GM21390 (cell line): ENCODE measurements around the gene FARS2.
A peak's percentile ranks its signal among the peaks of the same experiment; 100 is the strongest.

Source experiments
- ATAC-seq: cut with Tn5 transposase; IDR thresholded peaks from one replicate; pipeline ENCODE4 v1.9.1; 2021; ENCODE audit not compliant: unreplicated experiment

Gene FARS2

DNA sequence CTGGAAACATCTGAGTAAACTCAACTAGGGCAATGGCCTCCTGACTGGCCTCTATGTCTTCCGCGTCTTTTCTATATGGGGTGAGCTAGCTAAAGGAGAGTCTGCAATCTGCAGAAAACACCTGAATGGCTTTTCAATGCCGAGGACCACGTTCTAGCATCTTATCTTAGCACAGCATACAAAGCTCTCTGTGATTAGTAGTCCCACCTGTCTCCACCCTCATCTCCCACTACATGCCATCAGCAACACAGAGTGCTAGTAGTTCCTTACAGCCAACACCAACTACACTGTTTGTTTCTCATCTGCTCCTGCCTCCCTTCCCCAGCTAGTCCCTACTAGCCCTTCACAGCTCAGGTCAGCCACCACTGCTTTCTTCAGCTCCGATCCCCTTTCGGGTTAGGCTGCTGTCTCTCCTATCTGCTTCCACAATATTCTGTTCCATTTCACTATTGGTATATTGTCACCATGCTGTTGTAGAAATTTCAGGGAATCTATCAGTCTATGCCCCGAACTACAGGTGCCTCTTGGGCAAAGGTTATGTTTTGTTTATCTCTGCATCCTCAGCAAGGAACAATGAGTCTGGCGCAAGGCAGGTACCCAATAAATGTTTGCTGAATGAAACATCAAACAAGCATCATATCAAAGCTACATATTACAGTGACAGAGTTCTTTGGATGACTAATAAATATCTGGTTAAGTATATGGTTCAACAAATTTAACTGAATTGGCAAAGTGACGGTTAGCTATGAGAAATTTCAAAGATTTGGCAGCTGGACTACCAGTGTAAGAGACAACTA, 12.8 kb upstream of the FARS2 start:
- ATAC-seq = no peak

DNA sequence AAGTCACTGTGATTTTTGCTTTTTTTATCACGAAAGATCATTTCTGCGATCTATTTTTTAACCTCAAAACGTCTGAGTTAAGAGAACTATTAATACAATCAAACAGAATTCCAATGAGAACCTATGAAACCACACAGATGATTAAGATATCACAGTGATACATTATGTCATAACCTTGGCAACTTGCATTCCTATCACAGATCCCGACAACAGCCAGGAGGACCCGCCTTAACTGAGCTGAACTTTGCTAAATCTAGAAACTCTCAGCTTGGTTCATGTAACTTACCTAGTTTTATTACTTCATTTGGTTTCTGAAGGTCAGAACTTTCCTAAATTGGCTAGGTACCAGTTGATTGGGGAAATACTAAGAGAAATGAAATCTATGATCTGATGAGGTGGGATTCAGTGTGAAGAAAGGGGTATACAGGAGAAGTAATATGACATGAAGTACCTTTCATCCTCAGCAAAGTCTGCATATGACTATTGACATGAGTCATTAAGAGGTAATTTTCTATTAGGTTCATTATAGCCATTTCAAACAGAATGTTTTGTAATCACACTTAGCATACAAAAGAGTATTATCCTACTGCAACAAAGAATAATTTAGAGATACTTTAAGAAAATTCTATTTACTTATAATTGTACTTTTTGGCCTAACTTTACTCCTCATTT, 11.7 kb upstream of the FARS2 start:
- no peak for ATAC-seq

DNA sequence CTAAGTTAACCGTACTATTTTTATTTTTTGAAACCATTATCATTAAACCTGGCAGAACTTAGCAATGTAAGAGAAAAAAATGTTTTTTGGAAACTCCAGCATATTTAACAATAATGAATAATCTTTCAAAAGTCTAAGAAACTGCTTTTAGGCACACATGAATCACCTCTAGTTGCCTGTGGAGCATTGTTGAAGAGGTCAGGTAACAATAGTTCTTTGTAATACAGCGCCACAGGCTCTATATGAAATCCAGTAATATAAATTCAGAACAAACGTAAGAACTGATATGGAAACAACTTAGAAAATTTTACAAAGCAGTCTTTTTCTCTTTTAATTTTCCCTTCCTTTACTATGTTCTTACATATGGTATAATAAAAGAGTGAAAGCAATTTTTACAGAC, 10.9 kb upstream of the FARS2 start:
- ATAC-seq = no peak

DNA sequence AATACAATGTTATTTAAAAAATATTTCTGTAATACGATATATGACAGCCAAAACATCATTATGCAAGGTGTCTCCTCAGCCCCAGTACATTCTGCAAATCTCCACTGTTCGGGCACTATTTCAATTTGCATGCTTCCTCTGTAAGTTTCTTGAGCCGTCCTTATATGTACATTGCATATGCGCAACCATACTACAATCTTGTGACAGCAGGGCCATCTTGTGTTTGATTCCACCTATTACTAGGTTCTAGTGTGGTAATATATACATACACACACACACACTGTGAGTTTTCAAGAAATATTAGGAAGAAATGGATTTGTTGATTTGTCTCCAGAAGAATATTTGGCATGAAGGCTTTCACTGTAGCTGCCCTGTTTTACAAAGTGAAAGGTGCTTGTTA, 10.4 kb upstream of the FARS2 start:
- no peak for ATAC-seq

DNA sequence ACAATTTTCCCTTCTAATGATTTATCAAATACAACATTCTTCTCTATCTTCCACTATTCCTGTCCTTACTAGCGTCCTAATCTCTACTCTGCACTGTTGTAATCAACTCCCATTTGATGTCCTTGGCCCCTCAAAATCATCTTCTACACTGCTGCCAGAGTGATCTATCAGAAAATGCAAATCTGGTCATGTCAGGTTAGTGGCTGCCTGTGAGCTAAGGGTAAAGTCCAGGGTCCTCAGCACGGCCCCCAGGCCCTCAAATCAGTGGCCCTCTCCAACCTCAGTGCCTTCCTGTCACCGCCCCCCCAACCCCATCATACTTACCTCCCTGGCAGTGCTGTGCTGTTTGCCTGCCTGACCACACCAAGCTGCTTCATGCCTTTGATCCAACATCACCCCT, 4.4 kb upstream of the FARS2 start:
- no peak for ATAC-seq

DNA sequence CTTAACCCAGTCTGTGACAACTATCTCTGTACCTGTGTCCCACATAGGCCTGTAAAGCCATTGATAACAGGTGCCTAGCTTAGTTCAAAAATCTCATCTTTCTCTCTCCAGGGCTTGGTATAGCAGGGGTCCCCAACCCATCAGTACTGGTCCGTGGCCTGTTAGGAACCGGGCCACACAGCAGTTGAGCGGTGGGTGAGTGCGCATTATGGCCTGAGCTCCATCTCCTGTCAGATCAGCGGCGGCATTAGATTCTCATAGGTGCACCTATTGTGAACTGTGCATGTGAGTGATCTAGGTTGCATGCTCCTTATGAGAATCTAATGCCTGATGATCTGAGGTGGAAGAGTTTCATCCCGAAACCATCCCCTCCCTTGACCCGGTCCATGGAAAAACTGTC, 3.9 kb upstream of the FARS2 start:
- no peak for ATAC-seq

DNA sequence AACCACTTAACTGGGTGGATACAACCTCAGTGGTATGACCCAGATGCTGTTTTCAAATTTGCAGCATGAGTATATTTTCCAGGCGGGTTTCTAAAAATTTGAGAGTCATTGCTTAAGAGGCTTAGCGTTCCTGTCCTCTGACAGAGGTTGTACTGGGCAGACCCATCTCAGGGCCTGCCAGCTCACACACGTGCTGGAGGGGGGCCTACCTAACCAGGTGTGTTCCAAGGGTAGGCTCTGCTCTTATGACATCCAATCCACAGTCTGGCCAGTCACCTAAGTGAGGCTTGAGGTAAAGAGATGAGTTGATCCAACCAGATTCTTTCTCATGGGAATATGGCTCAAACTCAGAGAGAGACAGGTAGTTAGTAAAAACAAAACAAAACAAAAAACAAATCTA, 1.9 kb upstream of the FARS2 start:
- ATAC-seq = no peak

DNA sequence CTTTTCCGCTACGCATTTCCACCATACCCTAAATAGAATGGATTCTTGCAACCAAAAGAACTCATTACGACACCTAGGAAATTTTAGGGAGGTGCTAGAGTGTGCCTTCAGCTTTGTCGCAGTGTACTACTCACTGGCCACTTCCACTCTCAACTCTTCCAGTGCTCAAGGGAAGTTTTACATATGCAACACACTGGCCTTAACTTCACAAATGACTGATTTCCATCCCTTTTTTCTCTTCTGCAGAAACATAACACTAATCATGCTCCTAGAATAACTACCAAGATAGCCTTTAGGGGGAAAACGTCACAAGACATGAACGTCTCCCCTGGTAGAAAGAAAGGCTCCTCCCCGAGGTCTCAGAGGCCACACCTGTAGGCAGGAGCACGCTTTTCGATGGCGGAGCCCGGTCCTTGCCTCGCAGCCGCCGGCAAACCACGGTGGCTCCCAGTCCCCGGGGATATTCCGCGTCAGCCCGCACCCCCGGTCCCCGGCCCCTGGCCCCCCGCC, 1.1 kb upstream of the FARS2 start:
- ATAC-seq = peak; percentile 74

DNA sequence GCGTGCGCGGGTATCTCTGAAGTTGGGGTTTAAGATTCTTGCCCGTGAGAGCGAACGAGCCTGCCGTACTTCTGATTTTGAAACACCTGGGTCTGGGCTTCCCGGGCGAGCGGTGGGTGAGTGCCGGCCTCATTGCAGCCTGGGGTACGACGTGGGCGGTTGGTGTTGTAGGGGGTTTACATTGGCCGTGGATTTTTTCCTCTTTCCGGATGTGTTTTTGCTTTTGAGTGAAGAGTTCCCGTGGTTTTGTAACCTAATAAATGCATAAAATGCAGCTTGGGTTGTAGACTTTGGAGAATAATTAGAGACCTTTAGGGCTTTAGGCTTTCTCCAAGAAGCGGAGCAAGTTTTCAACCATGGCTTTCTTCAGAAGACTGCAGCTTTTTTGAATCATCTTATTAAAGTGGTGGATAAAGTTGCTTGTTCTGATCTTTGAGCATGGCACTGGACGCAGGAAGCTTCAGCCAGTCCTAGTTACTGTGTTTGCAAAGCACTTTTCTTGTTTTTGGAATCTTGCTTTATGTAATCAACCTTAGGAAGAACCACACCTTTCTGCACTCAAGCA, 314 bp downstream of the FARS2 start:
- no peak for ATAC-seq

DNA sequence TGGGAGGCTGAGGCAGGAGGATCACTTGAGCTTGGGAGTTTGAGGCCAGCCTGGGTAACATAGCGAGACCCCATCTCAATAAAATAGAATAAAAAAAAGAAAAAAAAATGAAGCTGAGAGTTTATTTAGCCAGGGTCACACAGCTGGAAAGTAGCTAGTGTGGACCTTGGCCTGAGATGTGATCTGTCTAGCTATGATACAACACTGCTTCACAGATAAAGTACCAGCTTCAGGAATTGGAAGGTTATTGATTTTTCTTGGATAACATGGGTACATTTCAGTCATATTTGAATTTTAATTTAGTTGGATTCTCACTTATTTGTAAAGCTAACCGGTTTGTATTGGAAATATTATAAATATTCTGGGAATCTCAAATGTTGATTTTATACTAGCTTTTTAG, 5.1 kb downstream of the FARS2 start:
- no peak for ATAC-seq

DNA sequence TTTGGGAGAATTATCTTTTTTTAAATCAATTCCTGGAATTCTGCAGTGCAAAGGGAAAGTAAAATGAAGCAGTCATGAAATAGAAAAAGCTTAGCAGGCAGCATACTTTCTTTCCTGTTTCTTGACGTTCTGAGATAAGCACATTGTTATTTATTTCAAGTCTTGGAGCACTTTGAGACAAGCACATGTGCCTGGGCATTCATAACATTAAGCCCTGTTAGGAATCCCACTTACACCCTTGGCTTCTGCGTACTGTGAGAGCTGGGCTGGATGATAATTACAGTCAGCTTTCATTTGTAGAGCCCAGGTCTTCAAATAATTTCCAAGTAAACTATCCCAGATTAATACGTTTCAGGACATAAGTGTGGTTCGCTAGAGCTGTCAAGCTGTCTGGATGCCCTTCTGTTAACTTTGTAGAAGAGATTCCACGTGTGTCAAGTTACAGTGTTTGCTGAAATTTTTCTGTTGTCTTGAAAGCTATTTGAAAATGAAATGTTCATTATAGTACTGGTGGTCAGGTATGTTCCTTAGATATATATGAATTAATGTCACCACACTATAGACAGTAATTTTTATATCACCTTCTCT, 8.9 kb downstream of the FARS2 start:
- no peak for ATAC-seq

DNA sequence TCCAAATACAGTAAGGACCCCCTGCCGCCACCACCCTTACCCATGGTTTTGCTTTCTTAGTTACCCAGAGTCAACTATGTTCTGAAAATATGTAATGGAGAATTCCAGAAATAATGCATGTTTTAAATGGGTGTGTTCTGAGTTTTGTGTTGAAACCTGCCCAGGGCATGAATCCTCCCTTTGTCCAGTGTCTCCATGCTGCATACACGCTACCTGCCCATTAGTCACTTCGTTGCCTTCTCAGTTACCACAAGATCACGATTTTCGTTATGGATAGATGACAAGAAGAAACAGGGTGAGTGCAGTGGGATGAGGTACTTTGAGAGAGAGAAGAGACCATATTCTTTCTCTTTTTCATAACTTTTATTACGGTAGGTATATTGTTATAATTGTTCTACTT, 10.6 kb downstream of the FARS2 start:
- no peak for ATAC-seq

DNA sequence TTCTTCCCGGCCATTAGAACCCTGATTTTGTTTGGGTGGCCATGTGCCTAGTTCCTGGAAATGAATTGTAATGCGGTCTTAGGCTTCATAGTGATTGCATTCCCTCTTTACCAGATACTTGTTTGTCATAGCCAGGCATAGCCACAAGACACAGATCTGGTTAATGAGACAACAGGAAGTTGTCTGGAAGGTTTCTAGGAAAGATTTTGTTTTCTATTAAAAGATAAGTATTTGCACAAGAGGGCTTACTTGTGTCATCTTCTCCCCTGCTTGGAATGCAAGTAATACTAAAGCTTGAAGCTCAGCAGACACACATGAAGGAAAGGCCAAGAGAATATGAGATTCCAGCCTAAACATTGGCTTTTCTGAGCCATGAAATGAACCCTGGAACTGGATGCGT, 12.9 kb downstream of the FARS2 start:
- no peak for ATAC-seq

DNA sequence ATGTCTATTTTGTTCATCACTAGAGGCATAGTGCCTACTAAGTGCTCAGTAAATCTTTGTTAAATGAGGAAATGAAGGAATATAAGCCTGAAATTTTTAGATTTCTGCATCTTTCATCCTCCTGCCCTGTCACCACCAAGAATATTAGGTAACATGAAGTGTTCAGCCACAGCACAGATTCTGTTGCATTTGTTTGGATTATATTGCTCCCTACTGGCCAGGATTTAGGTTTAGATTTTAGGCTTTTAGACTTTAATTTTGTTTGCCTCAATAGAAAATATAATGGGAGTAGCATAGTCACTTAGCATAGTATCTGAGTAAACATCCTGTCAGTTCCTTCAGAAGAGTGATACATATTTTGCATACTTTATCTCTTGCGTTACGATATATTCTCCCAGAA, 14.2 kb downstream of the FARS2 start:
- ATAC-seq = no peak

DNA sequence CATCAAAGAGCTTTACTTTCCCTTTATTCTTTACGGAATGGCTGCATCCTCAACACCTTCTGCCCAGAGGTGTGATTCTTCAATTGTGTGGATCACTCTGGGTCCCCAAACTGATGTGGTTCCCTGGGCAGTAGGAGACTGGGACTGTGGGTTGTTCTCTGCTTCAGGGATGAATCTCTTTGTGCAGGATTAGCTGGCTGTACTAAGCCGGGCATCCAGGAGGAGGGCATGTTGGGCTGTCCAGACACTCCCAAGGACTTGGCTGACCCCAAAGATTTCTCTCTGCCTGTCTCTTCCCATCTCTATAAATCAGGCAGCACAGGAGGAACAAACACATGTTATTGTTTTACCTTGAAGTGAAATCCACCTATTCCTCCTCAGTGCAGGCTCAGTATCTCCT, 15.3 kb downstream of the FARS2 start:
- no peak for ATAC-seq

DNA sequence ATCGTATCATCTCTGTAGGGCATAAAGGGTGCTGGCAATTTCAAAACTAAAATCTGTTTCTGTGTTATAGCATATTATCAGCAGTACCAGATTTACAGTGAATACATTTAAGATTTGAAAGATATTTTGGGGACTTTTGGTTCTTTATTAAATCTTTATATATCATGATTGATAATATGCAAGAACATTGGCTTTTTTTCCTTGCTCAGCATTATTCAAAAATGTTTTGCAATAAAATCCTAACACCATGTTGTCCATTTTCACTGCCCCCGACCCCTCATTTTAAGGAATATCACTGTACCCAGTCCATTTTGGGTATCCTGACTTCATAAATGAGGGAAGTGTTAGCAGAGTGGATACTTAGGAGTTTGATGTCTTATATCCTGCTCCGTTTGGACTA, 16.3 kb downstream of the FARS2 start:
- no peak for ATAC-seq

DNA sequence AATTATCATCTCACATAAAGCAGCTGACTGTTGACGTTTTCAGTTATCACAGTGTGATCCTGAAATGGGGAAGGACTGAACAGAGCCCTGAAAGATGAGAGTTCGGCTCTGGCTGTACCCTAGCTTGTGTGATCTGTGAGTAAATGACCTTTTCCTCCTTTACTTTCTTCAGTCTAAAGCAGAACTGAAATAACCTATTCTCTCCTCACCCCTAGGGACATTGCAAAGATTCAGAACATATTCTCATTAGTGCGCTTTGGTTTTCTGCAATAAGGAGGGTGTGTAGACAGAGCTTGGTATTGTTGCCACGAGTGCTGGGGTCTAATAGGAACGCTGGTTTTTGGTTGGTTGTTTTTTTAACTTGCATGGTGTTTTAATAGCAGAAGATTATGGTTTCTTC, 16.7 kb downstream of the FARS2 start:
- ATAC-seq = peak; percentile 73

DNA sequence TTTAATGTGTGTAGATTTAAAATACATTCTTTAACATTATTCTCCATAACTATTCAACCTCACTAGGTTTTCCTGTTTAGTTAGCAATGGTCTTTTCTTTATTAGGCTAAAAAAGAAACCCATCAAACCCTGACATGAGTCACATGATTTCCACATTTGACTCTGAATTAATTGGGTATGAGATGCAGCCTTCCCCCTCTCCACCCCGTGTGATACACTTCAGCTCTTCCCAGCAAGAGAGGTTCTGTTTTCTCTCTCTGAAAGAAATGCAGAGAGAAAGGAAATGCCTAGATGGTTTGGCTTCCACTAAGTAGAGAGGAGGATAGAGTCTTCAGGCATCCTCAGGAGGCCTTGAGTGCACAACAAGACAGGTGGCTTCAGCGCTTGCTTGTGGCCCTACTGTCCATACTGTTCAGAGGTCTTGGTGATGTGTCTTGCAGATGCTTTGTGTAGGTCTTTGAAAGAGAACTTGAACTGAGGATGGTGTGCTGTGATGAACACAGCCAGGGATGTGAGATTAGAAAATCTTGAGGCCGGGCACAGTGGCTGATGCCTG, 17.3 kb downstream of the FARS2 start:
- ATAC-seq = no peak

DNA sequence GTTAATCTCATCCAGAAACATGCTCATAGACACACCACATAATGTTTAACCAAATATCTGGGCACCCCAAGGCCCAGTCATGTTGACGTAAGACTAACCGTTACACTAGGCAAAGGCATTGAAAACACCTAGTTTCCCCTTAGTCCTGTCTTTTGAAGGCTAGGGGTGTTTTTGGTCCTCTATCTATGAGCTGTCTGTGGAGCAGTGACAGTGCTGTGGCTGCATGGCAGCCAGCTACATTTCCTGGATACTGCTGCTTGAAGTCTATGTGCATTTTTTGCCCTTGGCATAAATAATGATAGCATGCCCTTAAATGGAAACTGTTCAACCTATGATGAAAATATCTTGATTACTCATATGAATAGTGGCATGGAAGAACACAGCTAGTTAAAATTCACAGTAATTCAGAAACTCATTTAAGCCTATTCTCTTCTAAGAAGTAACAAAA, 18.6 kb downstream of the FARS2 start:
- no peak for ATAC-seq

DNA sequence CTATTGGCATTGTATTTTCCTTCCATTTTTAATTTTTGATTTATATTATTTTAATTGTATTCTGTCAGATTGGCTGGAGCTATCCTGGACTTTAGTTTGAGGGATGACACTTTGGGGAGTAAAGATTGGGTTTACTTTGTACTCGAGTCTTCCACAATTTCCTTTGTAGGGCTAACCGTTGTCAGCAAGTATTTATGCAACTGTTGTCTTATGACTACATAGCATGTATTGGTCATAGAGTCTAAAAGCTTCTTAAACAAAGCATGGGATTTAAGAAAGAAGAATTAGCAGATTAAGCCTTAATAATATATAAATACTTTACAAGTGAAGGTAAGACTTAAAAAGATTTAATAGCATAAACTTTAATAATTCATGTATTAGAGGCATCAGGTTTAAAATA, 19.6 kb downstream of the FARS2 start:
- no peak for ATAC-seq

DNA sequence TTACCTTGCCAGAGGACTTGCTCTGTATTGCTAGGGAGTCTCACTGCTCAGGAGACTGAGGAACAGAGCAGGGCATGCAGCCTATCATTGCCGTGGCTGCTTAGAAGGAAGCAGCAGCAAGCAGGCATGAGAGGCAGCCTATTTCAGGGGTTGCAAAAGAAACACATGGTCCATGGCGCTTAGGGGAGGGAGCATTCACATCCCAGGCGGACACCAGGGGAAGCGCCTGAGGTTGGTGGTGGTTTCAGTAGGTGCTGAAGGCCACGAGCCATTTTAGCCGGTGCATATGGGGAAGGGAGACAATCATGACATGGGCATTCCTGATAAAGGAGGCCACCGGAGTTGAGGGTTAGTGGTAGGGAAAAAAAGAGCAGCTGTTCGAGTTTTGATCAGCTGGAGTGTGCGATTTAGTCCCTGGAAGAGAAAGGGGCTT, 20.9 kb downstream of the FARS2 start:
- no peak for ATAC-seq
